A673 (cell line): ENCODE measurements around the gene HAVCR2. TPM values are rescaled to one million over a fixed set of nuclear protein-coding genes. Genes with fewer than 3 reads are reported as not detected.

Source experiments
- BruUV-seq: library from RNA; stranded (reverse); fragments of 400-500 nt; replicated peaks from 2 replicates; lab custom pipeline; 2021; lab: Mats Ljungman, UMichigan
- CTCF ChIA-PET: fragments of 300-600 bp; sonication (Branson Sonifier 250); formaldehyde crosslinking; loops from one replicate; lab custom pipeline; 2022; ENCODE audit warnings: antibody characterized with exemption; lab: Charles Lee
- POLR2A ChIA-PET: fragments of 300-600 bp; sonication (Branson Sonifier 250); formaldehyde crosslinking; loops from one replicate; lab custom pipeline; 2022; ENCODE audit warnings: antibody characterized with exemption; ENCODE audit not compliant: low non-redundant PET; lab: Charles Lee
- DNase-seq: peaks from one replicate; pipeline ENCODE4 v3.0.0-alpha.2; 2015; ENCODE audit warnings: low spot score
- H3K27ac ChIP-seq: fragments of 200-600 bp; sonication (generic); 2 replicates; pipeline ENCODE4 v1.5.1; 2016; ENCODE audit warnings: mixed run types, low read depth, mild to moderate bottlenecking, mixed read lengths, antibody characterized with exemption, low read length; ENCODE audit not compliant: poor library complexity, severe bottlenecking
- H3K27me3 ChIP-seq: fragments of 200-600 bp; sonication (generic); replicated peaks from 2 replicates; pipeline ENCODE4 v1.6.1; 2017; ENCODE audit warnings: mixed run types, low read depth, mild to moderate bottlenecking, mixed read lengths, antibody characterized with exemption, low read length; ENCODE audit not compliant: insufficient read depth, poor library complexity
- H3K36me3 ChIP-seq: fragments of 200-600 bp; sonication (generic); 2 replicates; pipeline ENCODE4 v1.6.1; 2016; ENCODE audit warnings: mixed run types, mild to moderate bottlenecking, mixed read lengths, antibody characterized with exemption, low read length; ENCODE audit not compliant: insufficient read depth, poor library complexity, severe bottlenecking
- H3K4me1 ChIP-seq: fragments of 200-600 bp; sonication (generic); 2 replicates; pipeline ENCODE4 v1.6.1; 2017; ENCODE audit warnings: mixed run types, mild to moderate bottlenecking, mixed read lengths, antibody characterized with exemption, low read length; ENCODE audit not compliant: insufficient read depth, poor library complexity, severe bottlenecking
- H3K4me3 ChIP-seq: fragments of 200-600 bp; sonication (generic); 2 replicates; pipeline ENCODE4 v1.5.1; 2016; ENCODE audit warnings: low read depth, mixed run types, mild to moderate bottlenecking, mixed read lengths, low read length; ENCODE audit not compliant: poor library complexity, severe bottlenecking
- H3K9me3 ChIP-seq: fragments of 200-600 bp; sonication (generic); 2 replicates; pipeline ENCODE4 v1.6.1; 2016; ENCODE audit warnings: mixed run types, low read depth, mild to moderate bottlenecking, mixed read lengths, antibody characterized with exemption, low read length; ENCODE audit not compliant: poor library complexity, severe bottlenecking
- CTCF ChIP-seq: fragments of 300-800, 200-600 bp; sonication (generic); conservative IDR thresholded peaks from 2 replicates; pipeline ENCODE4 v1.5.1; 2017; ENCODE audit warnings: low read depth, mild to moderate bottlenecking, antibody characterized with exemption, low read length, moderate library complexity, mixed read lengths
- EZH2 ChIP-seq: fragments of 200-600 bp; sonication (generic); IDR thresholded peaks from 2 replicates; pipeline ENCODE4 v1.6.1; 2017; ENCODE audit warnings: borderline replicate concordance, low read depth, mild to moderate bottlenecking, mixed read lengths, antibody characterized with exemption, low read length; ENCODE audit not compliant: poor library complexity, severe bottlenecking
- intact Hi-C: fragments of 100-400 bp; cut with micrococcal nuclease; formaldehyde crosslinking; loops from one replicate; pipeline ENCODE4 v1.10.0; 2022; ENCODE audit not compliant: unreplicated experiment
- total RNA-seq: library from RNA; stranded (reverse); gene quantifications from 2 replicates; pipeline ENCODE4 v1.2.3, GENCODE V29; 2021

The HAVCR2 gene
- total RNA-seq, 1 experiment from 2014 or later: 0.19 TPM

DNA sequence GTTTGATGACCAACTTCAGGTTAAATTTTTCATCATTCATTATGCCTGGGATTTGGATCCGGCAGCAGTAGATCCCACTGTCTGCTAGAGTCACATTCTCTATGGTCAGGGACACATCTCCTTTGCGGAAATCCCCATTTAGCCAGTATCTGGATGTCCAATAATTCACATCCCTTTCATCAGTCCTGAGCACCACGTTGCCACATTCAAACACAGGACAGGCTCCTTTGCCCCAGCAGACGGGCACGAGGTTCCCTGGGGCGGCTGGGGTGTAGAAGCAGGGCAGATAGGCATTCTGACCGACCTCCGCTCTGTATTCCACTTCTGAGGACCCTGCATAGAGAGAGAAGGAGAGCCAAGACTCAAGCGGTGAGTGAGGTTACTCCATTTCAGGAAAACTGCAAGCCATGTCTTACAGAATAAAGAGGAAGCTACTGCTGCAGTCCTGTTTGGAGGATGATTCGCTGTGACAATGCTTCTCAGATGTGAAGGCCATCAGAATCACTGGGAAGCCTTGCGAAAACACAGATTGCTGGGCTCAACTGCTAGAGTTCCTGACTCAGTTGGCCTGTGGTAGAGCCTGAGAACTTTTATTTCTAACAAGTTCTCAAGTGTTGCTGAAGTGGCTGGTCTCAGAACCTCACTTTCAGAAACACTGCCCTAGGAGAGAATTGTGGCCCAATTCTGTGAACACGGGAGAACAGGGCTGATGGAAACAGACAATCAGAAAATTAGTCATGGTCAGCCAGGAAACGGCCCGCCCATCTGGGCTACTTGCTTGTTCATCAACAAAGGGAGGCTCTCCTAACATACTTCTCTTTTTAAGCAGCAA lies 2.0 kb downstream of the HAVCR2 start:
- Histone ChIP-seq H3K4me3 (no peak overlapping the region), H3K4me1 (no peaks in the 10 kb centered on the region), H3K27ac (no peak overlapping the region), H3K9me3 (no peaks in the 10 kb centered on the region), H3K27me3 (peaks cover 4% of the 10 kb centered on the region), H3K36me3 (no peaks in the 10 kb centered on the region)
- BruUV-seq: no TSS peak
- intact Hi-C loops: no loop called here
- ChIA-PET CTCF (no interaction called here), POLR2A (no interaction called here)
- no peak for DNase-seq
- TF ChIP-seq EZH2: no peak
- TF ChIP-seq CTCF: no peak

DNA sequence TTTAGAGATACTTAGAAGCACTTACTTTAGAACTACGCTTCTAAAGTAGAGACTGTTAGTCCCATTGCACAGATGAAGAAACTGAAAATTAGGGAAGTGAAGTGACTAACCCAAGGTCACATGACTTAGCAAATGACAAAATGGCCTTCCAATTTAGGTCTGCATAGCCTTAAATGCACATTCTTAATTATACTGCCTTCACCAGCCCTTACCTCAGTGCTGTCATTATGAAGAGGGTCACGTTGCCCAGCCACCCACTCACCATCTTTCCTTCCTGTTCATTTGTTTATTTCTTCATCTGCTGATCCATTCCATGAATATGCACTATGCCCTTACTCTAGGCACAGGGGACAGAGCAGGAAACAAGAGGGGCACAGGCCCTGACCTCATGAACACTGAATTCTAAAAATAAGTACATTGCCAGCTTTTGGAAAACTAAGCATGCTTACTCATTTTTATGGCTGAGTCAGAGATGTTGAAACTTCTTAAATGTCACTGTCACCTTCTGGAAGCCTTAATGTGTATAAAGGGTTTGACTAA lies 8.6 kb downstream of the HAVCR2 start:
- Histone ChIP-seq H3K36me3 (no peaks in the 10 kb centered on the region), H3K4me3 (no peak overlapping the region), H3K27ac (no peak overlapping the region), H3K4me1 (no peaks in the 10 kb centered on the region), H3K27me3 (no peaks in the 10 kb centered on the region), H3K9me3 (no peaks in the 10 kb centered on the region)
- DNase-seq: no peak
- no peak for TF ChIP-seq CTCF
- TF ChIP-seq EZH2: no peak
- no TSS peak for BruUV-seq
- ChIA-PET POLR2A (no interaction called here), CTCF (no interaction called here)
- intact Hi-C loops: no loop called here

GRCh38 chr5:157088342-157088990 lies 20.4 kb downstream of the HAVCR2 start:
- POLR2A ChIA-PET: no interaction called here
- H3K27me3 ChIP-seq: no peaks in the 10 kb centered on the region
- no peaks in the 10 kb centered on the region for H3K9me3 ChIP-seq
- H3K36me3 ChIP-seq: no peaks in the 10 kb centered on the region
- no peak for TF ChIP-seq CTCF
- no peaks in the 10 kb centered on the region for H3K4me1 ChIP-seq
- no peak overlapping the region for H3K4me3 ChIP-seq
- DNase-seq: no peak
- H3K27ac ChIP-seq: no peak overlapping the region
- no TSS peak for BruUV-seq
- intact Hi-C loops: no loop called here
- CTCF ChIA-PET: no interaction called here
